Activated T-helper 2 cell treated with anti-CD3 and anti-CD28 coated beads, Interferon-gamma antibody, Interleukin-2, Interleukin-4, amounts not matched to agents 10 μg/mL and 5 μg/mL and 100 μg/mL, durations not matched to agents 14 hours and 24 hours and 36 hours (primary cell): ENCODE results near the gene ZNF717. TPM values are rescaled to one million over a fixed set of nuclear protein-coding genes. Genes with fewer than 3 reads are reported as not detected.
A peak's percentile ranks its signal among the peaks of the same experiment; 100 is the strongest.
"Not testable (repeated sequence)": the region's sequence is repeated elsewhere in the genome, so short reads cannot be mapped to it uniquely, and the experiment has no call there.

ENCODE experiments used
- DNase-seq: peaks from one replicate; pipeline ENCODE4 v3.0.0; 2021; ENCODE audit warnings: low spot score
- H3K27ac Mint-ChIP-seq: one replicate; pipeline ENCODE4 v1.8.0; 2021; ENCODE audit warnings: mixed read lengths
- H3K27me3 Mint-ChIP-seq: one replicate; pipeline ENCODE4 v1.8.0; 2021; ENCODE audit warnings: low read depth, mixed read lengths
- H3K36me3 Mint-ChIP-seq: one replicate; pipeline ENCODE4 v1.8.0; 2021; ENCODE audit warnings: low read depth, mixed read lengths
- H3K4me1 Mint-ChIP-seq: one replicate; pipeline ENCODE4 v1.8.0; 2021; ENCODE audit warnings: low read depth, mixed read lengths
- H3K4me3 Mint-ChIP-seq: one replicate; pipeline ENCODE4 v1.8.0; 2021; ENCODE audit warnings: low read depth, mild to moderate bottlenecking, moderate library complexity, mixed read lengths
- H3K9me3 Mint-ChIP-seq: one replicate; pipeline ENCODE4 v1.8.0; 2021; ENCODE audit warnings: mixed read lengths
- intact Hi-C: fragments of 100-400 bp; cut with micrococcal nuclease; formaldehyde crosslinking; loops from one replicate; pipeline ENCODE4 v1.15.1; 2023
- total RNA-seq: library from RNA; stranded (reverse); gene quantifications from 2 replicates; pipeline ENCODE4 v1.2.3, GENCODE V29; 2022

Gene ZNF717
- total RNA-seq, result 7.9 and 9.2 TPM in 2 replicates

- H3K27me3 Mint-ChIP-seq, H3K4me1 Mint-ChIP-seq: not testable (repeated sequence)
- peak; percentile 89 for DNase-seq
- Mint-ChIP-seq H3K9me3 (peaks cover 57% of the 10 kb centered on the region), H3K36me3 (peaks cover 39% of the 10 kb centered on the region), H3K4me3 (peak within 1 kb of the TSS; percentile 81), H3K27ac (peak within 1 kb of the TSS; percentile 83)
- intact Hi-C loops, result loop anchor here (10.0 kb wide), 1 partner anchor 180 kb away; no protein-coding TSS in a partner anchor
Observed at GRCh38 chr3:75785081-75785755, at the start of gene ZNF717. TSS of gene ZNF717 (minus strand) at chr3:75785549. CDS start at chr3:75783362, 2,187 bp downstream.

DNA sequence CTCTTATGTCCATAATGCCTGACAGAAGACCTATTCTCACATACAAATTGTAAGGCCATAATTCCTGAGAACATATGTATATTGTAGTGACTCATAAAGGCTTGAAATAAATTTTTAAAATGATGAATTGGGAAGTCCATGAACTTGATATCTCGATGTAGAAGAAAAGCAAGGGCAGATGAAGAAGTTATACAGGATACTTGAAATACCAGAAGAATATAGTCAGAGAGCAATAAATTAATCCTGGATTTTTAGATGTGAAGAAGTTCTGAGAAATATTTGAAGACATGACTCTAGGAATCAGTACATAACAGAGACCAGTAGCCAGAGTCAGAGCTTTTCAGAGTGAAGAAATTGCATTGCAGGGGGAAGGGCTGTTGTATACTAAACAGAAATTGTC is 45.7 kb upstream of the ZNF717 start:
- H3K36me3 Mint-ChIP-seq, DNase-seq, H3K27me3 Mint-ChIP-seq, H3K27ac Mint-ChIP-seq, H3K4me1 Mint-ChIP-seq, H3K4me3 Mint-ChIP-seq, intact Hi-C loops: not testable (repeated sequence)
- H3K9me3 Mint-ChIP-seq, result peaks cover 27% of the 10 kb centered on the region

DNA sequence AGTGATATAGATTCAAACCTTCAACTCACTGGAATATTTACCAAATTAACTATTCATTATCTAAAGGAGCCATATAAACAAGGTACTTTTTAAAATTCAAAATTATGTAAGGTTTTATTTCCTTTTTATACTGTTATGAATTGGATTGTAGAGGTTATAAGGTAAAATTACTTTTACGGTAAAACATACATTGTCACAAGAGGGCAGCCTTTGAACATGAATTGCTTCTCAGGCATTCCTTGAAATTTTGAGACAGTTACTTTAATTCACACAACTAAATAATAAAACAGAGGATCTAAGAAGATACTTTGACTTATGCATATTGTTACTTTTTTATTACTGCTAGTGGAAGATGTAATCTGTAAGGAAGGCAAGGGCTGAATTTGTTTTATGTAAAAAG is 32.7 kb upstream of the ZNF717 start:
- H3K9me3 Mint-ChIP-seq, result peaks cover 13% of the 10 kb centered on the region
- DNase-seq, H3K4me3 Mint-ChIP-seq, H3K27ac Mint-ChIP-seq, H3K36me3 Mint-ChIP-seq, intact Hi-C loops, H3K27me3 Mint-ChIP-seq, H3K4me1 Mint-ChIP-seq: not testable (repeated sequence)

DNA sequence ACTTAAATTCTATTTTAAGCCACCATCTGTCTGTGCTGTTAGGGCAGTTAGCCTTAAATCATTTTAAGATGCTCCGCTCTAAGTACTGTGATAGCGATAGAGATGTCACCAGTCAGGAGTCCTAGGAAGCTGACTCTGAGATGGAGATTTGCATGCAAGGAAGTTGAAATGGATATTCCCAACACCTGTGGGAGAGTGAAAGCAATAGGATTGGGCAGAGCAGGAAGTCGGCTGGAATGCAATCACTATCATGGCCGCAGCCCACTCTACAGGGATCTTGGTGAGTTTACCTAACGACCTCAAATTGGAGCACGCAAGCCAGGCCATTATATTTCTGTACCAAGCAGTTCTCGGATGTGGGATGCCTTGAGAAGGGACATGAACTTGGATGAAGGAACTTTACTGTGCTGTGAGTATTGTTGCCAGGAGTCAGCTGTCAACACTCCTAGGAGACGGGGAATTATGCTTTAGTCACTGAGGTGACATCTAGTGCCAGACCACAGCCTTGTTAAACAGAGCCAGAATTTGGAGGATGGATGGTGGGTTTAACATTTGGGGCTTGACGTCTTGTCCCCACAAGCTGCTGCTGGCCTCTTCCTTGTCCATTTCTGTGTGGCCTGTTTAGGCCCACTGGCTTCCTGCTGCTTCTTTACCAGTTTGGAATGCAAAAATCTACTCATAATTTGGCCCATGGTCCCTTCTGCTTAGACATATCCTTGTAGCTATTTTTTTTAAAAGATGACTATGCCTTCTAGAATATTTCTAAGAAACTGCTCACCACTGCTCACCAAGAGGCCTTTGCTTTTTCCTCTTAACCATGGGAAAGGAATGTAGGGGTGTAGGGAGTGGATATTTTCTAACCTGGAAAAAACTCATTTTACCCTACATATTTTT is 31.2 kb upstream of the ZNF717 start:
- DNase-seq, H3K4me3 Mint-ChIP-seq, H3K27me3 Mint-ChIP-seq: not testable (repeated sequence)

DNA sequence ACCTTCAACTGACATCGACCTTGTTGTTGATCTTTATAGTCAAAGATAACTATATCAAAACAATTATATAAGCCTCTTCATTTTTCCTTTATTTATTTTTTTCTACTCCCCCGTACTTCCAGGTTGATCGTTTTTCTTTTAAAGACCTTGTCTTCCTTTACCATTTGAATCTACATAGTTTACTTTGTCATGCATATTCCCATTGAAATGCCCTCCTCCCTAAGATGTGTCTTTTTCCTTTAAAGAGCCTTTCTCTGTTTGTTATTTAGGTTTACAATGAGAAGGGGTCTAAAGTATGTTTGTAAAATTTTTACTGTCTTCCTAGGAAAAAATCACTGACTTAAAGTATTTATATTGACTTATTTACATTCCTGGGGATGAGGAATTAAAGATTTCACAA is 29.4 kb upstream of the ZNF717 start:
- intact Hi-C loops, result no loop called here

More for the DNA sequence above, 31.2 kb upstream of the ZNF717 start:
- H3K36me3 Mint-ChIP-seq, H3K27ac Mint-ChIP-seq, intact Hi-C loops, H3K4me1 Mint-ChIP-seq: not testable (repeated sequence)
- H3K9me3 Mint-ChIP-seq, result peaks cover 15% of the 10 kb centered on the region

DNA sequence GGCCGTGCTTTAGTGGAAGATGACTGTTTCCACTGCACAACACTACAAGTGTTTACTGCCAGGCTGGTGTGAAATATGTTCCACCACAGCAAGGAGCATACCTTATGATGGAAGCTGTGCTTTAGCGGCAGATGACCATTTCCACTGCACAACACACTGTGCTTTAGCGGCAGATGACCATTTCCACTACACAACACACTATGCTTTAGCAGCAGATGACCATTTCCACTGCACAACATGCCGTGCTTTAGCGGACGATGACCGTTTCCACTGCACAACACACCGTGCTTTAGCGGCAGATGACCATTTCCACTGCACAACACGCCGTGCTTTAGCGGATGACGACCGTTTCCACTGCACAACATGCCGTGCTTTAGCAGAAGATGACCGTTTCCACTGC is 2.8 kb downstream of the ZNF717 start:
- no peak for DNase-seq
- Mint-ChIP-seq H3K27ac (no peak overlapping the region), H3K4me3 (no peak overlapping the region), H3K9me3 (peaks cover 70% of the 10 kb centered on the region), H3K4me1 (peaks cover 4% of the 10 kb centered on the region), H3K27me3 (no peaks in the 10 kb centered on the region), H3K36me3 (peaks cover 65% of the 10 kb centered on the region)
- intact Hi-C loops, result loop anchor here (10.0 kb wide), 1 partner anchor 178 kb away; no protein-coding TSS in a partner anchor

More for the DNA sequence above, 29.4 kb upstream of the ZNF717 start:
- Mint-ChIP-seq H3K27ac (no peak overlapping the region), H3K4me1 (no peaks in the 10 kb centered on the region), H3K36me3 (no peaks in the 10 kb centered on the region), H3K9me3 (peaks cover 20% of the 10 kb centered on the region), H3K27me3 (no peaks in the 10 kb centered on the region), H3K4me3 (no peak overlapping the region)
- DNase-seq, result no peak

DNA sequence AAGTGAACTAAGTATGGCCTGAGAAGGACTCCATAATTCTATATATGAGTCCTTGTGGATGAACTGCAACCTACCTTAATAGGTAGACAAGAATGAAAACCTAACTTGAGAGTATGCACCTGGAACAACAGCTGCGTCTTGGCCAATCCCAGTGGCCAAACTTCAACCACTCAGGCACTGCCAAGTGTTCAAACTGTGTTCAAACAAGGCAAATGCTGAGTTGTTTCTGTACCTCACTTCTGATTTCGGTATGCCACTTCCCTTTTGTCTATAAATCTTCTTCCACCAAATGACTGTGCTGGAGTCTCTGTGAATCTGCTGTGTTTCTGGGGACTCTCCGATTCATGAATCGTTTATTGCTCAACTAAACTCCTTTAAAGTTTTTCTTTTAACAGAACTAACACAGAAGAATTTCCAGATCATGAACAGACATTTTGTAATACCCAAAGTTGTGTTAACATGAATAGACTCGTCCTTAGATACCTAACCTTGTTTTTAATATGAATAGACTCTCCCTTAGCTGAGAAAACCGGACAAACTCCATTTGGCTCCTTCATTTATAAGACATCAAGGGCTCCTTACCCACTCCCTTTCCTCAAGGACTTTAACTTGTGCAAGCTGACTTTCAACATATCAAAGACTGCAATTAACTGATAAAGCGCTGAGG is 4.1 kb downstream of the ZNF717 start:
- intact Hi-C loops, result loop anchor here (10.0 kb wide), 1 partner anchor 176 kb away; no protein-coding TSS in a partner anchor

GRCh38 chr3:75777742-75778141 is 7.6 kb downstream of the ZNF717 start:
- DNase-seq, intact Hi-C loops, H3K27ac Mint-ChIP-seq, H3K4me3 Mint-ChIP-seq, H3K4me1 Mint-ChIP-seq, H3K27me3 Mint-ChIP-seq: not testable (repeated sequence)
- Mint-ChIP-seq H3K36me3 (peaks cover 66% of the 10 kb centered on the region), H3K9me3 (peaks cover 53% of the 10 kb centered on the region)

More for the DNA sequence above, 4.1 kb downstream of the ZNF717 start:
- peaks cover 4% of the 10 kb centered on the region for H3K4me1 Mint-ChIP-seq
- no peak overlapping the region for H3K4me3 Mint-ChIP-seq
- DNase-seq, result no peak
- no peaks in the 10 kb centered on the region for H3K27me3 Mint-ChIP-seq
- peaks cover 75% of the 10 kb centered on the region for H3K36me3 Mint-ChIP-seq
- H3K9me3 Mint-ChIP-seq, result peaks cover 72% of the 10 kb centered on the region
- no peak overlapping the region for H3K27ac Mint-ChIP-seq

- H3K4me1 Mint-ChIP-seq, H3K27me3 Mint-ChIP-seq, H3K4me3 Mint-ChIP-seq, H3K27ac Mint-ChIP-seq, DNase-seq, intact Hi-C loops: not testable (repeated sequence)
- Mint-ChIP-seq H3K36me3 (peaks cover 41% of the 10 kb centered on the region), H3K9me3 (peaks cover 37% of the 10 kb centered on the region)
Observed at GRCh38 chr3:75771631-75772030, 13.7 kb downstream of the ZNF717 start.

- Mint-ChIP-seq H3K27ac (no peak overlapping the region), H3K9me3 (peaks cover 58% of the 10 kb centered on the region), H3K27me3 (no peaks in the 10 kb centered on the region), H3K4me3 (no peak overlapping the region), H3K4me1 (no peaks in the 10 kb centered on the region), H3K36me3 (peaks cover 54% of the 10 kb centered on the region)
- intact Hi-C loops, result no loop called here
- DNase-seq, result no peak
Observed at GRCh38 chr3:75768303-75769017, 16.9 kb downstream of the ZNF717 start.

GRCh38 chr3:75737831-75738493 is 47.4 kb downstream of the ZNF717 start:
- no peak overlapping the region for H3K4me3 Mint-ChIP-seq
- intact Hi-C loops, result no loop called here
- no peak for DNase-seq
- H3K27ac Mint-ChIP-seq, result no peak overlapping the region
- no peaks in the 10 kb centered on the region for H3K27me3 Mint-ChIP-seq
- peaks cover 53% of the 10 kb centered on the region for H3K36me3 Mint-ChIP-seq
- H3K4me1 Mint-ChIP-seq, result no peaks in the 10 kb centered on the region
- peaks cover 81% of the 10 kb centered on the region for H3K9me3 Mint-ChIP-seq

DNA sequence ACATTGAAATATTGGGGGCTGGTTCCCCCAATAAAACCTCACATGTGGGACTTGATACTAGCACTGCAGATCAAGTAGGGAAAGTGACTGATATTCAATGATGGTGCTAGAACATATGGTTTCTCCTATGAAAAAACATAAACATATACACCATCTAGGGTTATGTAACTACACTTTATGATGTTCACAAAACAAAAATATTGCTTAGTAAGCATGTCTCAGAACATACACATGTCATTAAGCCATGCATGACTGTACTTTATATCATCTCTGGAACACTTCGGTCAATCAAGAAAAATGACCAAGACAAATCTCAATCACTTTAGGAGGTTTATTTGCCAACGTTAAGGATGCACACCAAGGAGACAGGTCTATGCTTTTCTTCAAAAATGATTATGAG is 57.4 kb downstream of the ZNF717 start:
- no peak overlapping the region for H3K27ac Mint-ChIP-seq
- DNase-seq, result no peak
- intact Hi-C loops, result no loop called here
- peaks cover 79% of the 10 kb centered on the region for H3K9me3 Mint-ChIP-seq
- H3K36me3 Mint-ChIP-seq, result peaks cover 20% of the 10 kb centered on the region
- H3K4me3 Mint-ChIP-seq, result no peak overlapping the region
- no peaks in the 10 kb centered on the region for H3K27me3 Mint-ChIP-seq
- no peaks in the 10 kb centered on the region for H3K4me1 Mint-ChIP-seq
